Small intestine (tissue), 7 donors: Measurements from ENCODE around the gene C1QTNF12. TPM values are rescaled to one million over a fixed set of nuclear protein-coding genes. Genes with fewer than 3 reads are reported as not detected.

Experiments
- DNase-seq, 2 donors: peaks; one replicate each; pipeline versions ENCODE4 v3.0.0 to v3.0.0-alpha.2; 2013
- FAIRE-seq: peaks from 2 replicates; lab custom pipeline; 2012; peaks lifted over from hg19 to GRCh38; lab: Jason Lieb, UNC
- H3K27ac ChIP-seq, 3 donors: one replicate each; pipeline ENCODE4 v1.5.1; 2013; ENCODE audit warnings: low read length in 2 of 3, mild to moderate bottlenecking in 2 of 3, control low read depth in 1 of 3, inconsistent platforms in 1 of 3, low read depth in 1 of 3, moderate library complexity in 1 of 3
- H3K27me3 ChIP-seq, 3 donors: one replicate each; pipeline ENCODE4 v1.6.1; 2013; ENCODE audit warnings: low read length in 3 of 3, inconsistent platforms in 1 of 3; ENCODE audit not compliant: control insufficient read depth in 3 of 3, insufficient read depth in 3 of 3
- H3K36me3 ChIP-seq, 3 donors: one replicate each; pipeline ENCODE4 v1.6.1; 2013; ENCODE audit warnings: low read length in 3 of 3, inconsistent platforms in 1 of 3, low read depth in 1 of 3, mild to moderate bottlenecking in 1 of 3, moderate library complexity in 1 of 3; ENCODE audit not compliant: control insufficient read depth in 3 of 3, insufficient read depth in 2 of 3
- H3K4me1 ChIP-seq, 3 donors: one replicate each; pipeline ENCODE4 v1.6.1; 2013; ENCODE audit warnings: low read length in 2 of 3, inconsistent platforms in 1 of 3, low read depth in 1 of 3, mild to moderate bottlenecking in 1 of 3, moderate library complexity in 1 of 3; ENCODE audit not compliant: control insufficient read depth in 3 of 3, insufficient read depth in 2 of 3
- H3K4me3 ChIP-seq, 3 donors: one replicate each; pipeline ENCODE4 v1.5.1; 2013; ENCODE audit warnings: low read length in 3 of 3, control low read depth in 1 of 3, inconsistent platforms in 1 of 3, low read depth in 1 of 3, mild to moderate bottlenecking in 1 of 3, moderate library complexity in 1 of 3
- H3K9me3 ChIP-seq, 2 donors: one replicate each; pipeline ENCODE4 v1.6.1; 2013; ENCODE audit warnings: low read depth in 1 of 2, low read length in 1 of 2; ENCODE audit not compliant: control insufficient read depth in 2 of 2, insufficient read depth in 1 of 2
- WGBS, 3 donors: extraction: QIAGEN DNeasy Blood & Tissue Kit; methylation state at CpG; one replicate each; pipeline ENCODE4 v1.1.7; 2013; 5-methylcytosine and 5-hydroxymethylcytosine counted together
- polyA plus RNA-seq, 4 donors: library from polyadenylated mRNA; stranded (reverse) in 3 of 4; unstranded in 1 of 4; fragments of 200-250 nt in 3 of 4; fragments of 120-200 nt in 1 of 4; gene quantifications; one replicate each; pipeline versions ENCODE4 v1.2.1 to v1.2.3, GENCODE V29; 2013
- donor health status: healthy with polysubstance abuse.
- donor health status: control.
- donor health status: control.
- donor health status: Bipolar disorder and iron deficiency.
- donor health status: healthy.

C1QTNF12 gene
- polyA plus RNA-seq, 4 donors: 10.6 to 203 (median 98.5) TPM

DNA sequence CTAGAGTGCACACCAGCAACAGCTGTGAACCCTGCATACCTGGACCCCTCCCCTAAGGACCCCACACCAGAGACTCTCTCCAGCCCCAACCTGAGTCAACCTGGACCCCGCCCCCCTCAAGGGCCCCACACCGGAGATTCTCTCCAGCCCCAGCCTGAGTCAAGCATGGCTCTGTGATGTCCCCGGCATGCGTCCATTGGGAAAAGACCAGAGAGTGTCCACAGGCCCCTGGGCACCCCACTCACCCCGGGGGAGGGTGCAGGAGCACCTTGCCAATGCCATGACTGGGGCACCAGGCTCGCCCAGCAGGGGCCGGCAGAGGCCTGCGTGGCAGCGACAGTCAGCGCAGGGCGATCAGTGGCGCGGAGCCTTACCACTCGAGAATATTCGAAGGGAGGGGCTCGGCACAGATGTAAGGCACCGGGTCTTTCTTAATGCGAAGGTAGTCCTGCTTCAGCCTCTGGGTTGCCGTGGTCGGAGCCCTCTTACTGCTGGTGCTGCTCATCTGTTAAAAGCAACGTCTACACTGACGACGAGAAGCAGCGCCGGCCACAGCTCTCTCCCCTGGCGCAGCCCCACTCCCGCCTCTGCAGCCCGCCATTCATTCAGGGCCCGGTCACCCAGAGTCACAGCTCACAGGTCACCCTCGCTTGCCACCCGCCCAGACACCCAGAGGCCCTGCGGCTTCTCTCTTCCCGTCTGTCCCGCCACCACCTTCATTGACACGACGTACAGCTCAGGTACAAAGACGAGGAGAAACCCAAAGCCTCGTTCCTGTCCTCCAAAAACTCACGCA, 21.2 kb upstream of the C1QTNF12 start:
- Histone ChIP-seq H3K4me3 (no peak overlapping the region), H3K36me3 (peaks cover 3 to 84% (median 13%) of the 10 kb centered on the region in 3 donors), H3K27me3 (no peaks in the 10 kb centered on the region), H3K4me1 (peaks cover 3 to 20% (median 10%) of the 10 kb centered on the region in 3 donors), H3K27ac (no peak overlapping the region), H3K9me3 (no peaks in the 10 kb centered on the region)
- FAIRE-seq (no peak), DNase-seq (no peak)
- WGBS, 3 donors: 95 to 97% (median 95%) methylated on average over 39 of the region's 39 CpGs

GRCh38 chr1:1264868-1265272, 18.3 kb upstream of the C1QTNF12 start:
- Histone ChIP-seq H3K9me3 (no peaks in the 10 kb centered on the region), H3K4me1 (no peaks in the 10 kb centered on the region), H3K27me3 (no peaks in the 10 kb centered on the region), H3K36me3 (peaks cover 11 to 88% (median 23%) of the 10 kb centered on the region in 3 donors), H3K4me3 (no peak overlapping the region), H3K27ac (no peak overlapping the region)
- 79 to 88% (median 84%) methylated on average over 10 of the region's 10 CpGs for WGBS, 3 donors
- DNase-seq: no peak
- no peak for FAIRE-seq

GRCh38 chr1:1264026-1264425, 17.5 kb upstream of the C1QTNF12 start:
- H3K27me3 ChIP-seq: no peaks in the 10 kb centered on the region
- no peak overlapping the region for H3K4me3 ChIP-seq
- no peaks in the 10 kb centered on the region for H3K4me1 ChIP-seq
- no peaks in the 10 kb centered on the region for H3K9me3 ChIP-seq
- WGBS, 3 donors: 88 to 95% (median 94%) methylated on average over 9 of the region's 9 CpGs
- no peak for FAIRE-seq
- no peak overlapping the region for H3K27ac ChIP-seq
- no peak for DNase-seq
- H3K36me3 ChIP-seq: peaks cover 11 to 91% (median 23%) of the 10 kb centered on the region in 3 donors

- Histone ChIP-seq H3K27me3 (no peaks in the 10 kb centered on the region), H3K27ac (no peak overlapping the region), H3K4me1 (no peaks in the 10 kb centered on the region), H3K9me3 (no peaks in the 10 kb centered on the region), H3K4me3 (no peak overlapping the region), H3K36me3 (peaks cover 11 to 87% (median 23%) of the 10 kb centered on the region in 3 donors)
- 93 to 97% (median 95%) methylated on average over 8 of the region's 8 CpGs for WGBS, 3 donors
- DNase-seq: no peak
- FAIRE-seq: no peak
Measured at GRCh38 chr1:1262758-1263157, 16.2 kb upstream of the C1QTNF12 start.

DNA sequence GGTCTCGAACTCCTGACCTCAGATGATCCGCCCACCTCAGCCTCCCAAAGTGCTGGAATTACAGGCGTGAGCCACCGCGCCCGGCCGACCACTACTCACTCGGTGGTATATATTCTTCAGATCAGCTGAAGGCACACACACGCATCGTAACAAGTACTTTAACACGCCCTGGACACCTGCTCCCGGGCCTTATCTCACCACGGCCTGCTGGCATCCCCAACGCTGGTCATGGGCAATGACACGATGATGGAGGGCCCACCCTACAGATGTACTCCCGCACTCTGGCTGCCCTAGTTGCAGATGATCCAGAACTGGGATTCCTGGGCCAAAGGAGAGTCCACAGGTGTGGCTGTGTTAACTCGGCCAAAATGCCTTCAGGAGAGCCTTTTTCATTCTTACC, 15.5 kb upstream of the C1QTNF12 start:
- Histone ChIP-seq H3K27ac (no peak overlapping the region), H3K4me1 (no peaks in the 10 kb centered on the region), H3K27me3 (no peaks in the 10 kb centered on the region), H3K36me3 (peaks cover 15 to 86% (median 17%) of the 10 kb centered on the region in 3 donors), H3K9me3 (no peaks in the 10 kb centered on the region), H3K4me3 (no peak overlapping the region)
- no peak for DNase-seq
- no peak for FAIRE-seq
- WGBS, 3 donors: 91 to 94% (median 94%) methylated on average over 15 to 17 of the region's 17 CpGs

DNA sequence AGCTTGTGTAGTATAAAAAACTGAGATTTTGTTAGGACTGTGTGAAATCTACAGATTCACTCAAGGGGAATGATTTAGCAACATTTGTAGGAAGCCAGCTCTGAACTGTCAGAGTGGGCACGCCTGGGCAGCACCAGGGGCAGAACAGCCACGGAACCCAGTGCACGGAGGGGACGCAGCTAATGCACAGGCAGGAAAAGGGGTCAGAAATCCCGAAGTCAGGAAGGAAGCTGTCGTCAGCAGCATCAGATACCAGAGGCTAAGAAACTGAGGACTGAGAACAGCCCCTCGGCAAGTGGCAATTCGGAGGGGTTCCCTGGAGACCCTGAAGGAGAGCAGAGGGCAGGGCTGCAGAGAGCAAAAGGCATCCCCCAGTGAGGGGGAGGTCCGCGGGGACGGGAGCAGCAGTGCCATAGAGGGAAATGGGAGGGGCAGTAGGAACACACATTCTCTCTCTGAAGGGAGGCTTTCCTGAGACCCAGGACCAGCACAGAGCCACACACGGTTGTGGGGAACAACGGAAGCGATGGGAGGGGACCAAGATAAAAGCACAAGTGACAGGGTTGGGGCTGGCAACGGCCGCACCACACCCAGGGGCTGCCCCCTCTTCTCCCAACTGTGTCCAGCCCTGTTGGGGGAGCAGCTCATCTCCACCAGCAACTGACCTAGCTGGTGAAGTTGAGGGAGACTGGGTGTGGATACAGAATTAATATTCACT, 14.5 kb upstream of the C1QTNF12 start:
- no peaks in the 10 kb centered on the region for H3K4me1 ChIP-seq
- H3K36me3 ChIP-seq: peaks cover 17 to 89% (median 19%) of the 10 kb centered on the region in 3 donors
- no peak overlapping the region for H3K4me3 ChIP-seq
- DNase-seq (no peak), FAIRE-seq (no peak)
- no peak overlapping the region for H3K27ac ChIP-seq
- H3K9me3 ChIP-seq: no peaks in the 10 kb centered on the region
- 72 to 86% (median 84%) methylated on average over 16 of the region's 16 CpGs for WGBS, 3 donors
- no peaks in the 10 kb centered on the region for H3K27me3 ChIP-seq

GRCh38 chr1:1259951-1260600, 13.6 kb upstream of the C1QTNF12 start:
- peaks cover 19 to 89% (median 19%) of the 10 kb centered on the region in 3 donors for H3K36me3 ChIP-seq
- no peaks in the 10 kb centered on the region for H3K27me3 ChIP-seq
- DNase-seq (no peak), FAIRE-seq (no peak)
- H3K4me3 ChIP-seq: no peak overlapping the region
- no peaks in the 10 kb centered on the region for H3K4me1 ChIP-seq
- 82 to 91% (median 84%) methylated on average over 26 of the region's 26 CpGs for WGBS, 3 donors
- H3K27ac ChIP-seq: no peak overlapping the region
- H3K9me3 ChIP-seq: no peaks in the 10 kb centered on the region

- FAIRE-seq: no peak
- Histone ChIP-seq H3K36me3 (peaks cover 19 to 90% (median 25%) of the 10 kb centered on the region in 3 donors), H3K4me3 (no peak overlapping the region), H3K4me1 (no peaks in the 10 kb centered on the region), H3K9me3 (no peaks in the 10 kb centered on the region), H3K27ac (no peak overlapping the region), H3K27me3 (no peaks in the 10 kb centered on the region)
- 93 to 94% (median 94%) methylated on average over 18 of the region's 18 CpGs for WGBS, 3 donors
- DNase-seq: no peak
Measured at GRCh38 chr1:1259540-1259939, 13.0 kb upstream of the C1QTNF12 start.
